Lower lobe of right lung (tissue), 2 donors: ENCODE measurements around the gene MAPKAP1. TPM values are rescaled to one million over a fixed set of nuclear protein-coding genes. Genes with fewer than 3 reads are reported as not detected.

Experiments used
- ATAC-seq, 2 donors: fragments of 200-7000 bp; cut with Tn5 transposase; one replicate each; pipeline ENCODE4 v1.9.1; 2020 to 2022; ENCODE audit warnings: mild to moderate bottlenecking in 2 of 2, moderate library complexity in 2 of 2
- DNase-seq: peaks from one replicate; pipeline ENCODE4 v3.0.0-alpha.2; 2020
- H3K27ac ChIP-seq: fragments of 200-600 bp; one replicate; pipeline ENCODE4 v1.8.0; 2022
- H3K27me3 ChIP-seq: fragments of 200-600 bp; one replicate; pipeline ENCODE4 v1.8.0; 2022; ENCODE audit warnings: low read depth
- H3K36me3 ChIP-seq: fragments of 200-600 bp; one replicate; pipeline ENCODE4 v1.8.0; 2022; ENCODE audit warnings: mild to moderate bottlenecking
- H3K4me1 ChIP-seq: fragments of 200-600 bp; one replicate; pipeline ENCODE4 v1.8.0; 2022
- H3K4me3 ChIP-seq: fragments of 200-600 bp; one replicate; pipeline ENCODE4 v1.8.0; 2022; ENCODE audit warnings: mild to moderate bottlenecking
- H3K9me3 ChIP-seq: fragments of 200-600 bp; one replicate; pipeline ENCODE4 v1.8.0; 2022
- intact Hi-C: fragments of 100-400 bp; cut with DNase I; formaldehyde crosslinking; loops from one replicate; pipeline ENCODE4 v1.11.0; 2022
- total RNA-seq: library from RNA; stranded (reverse); fragmentation: NEBNext Ultra II Directional; extraction: Animal tissue kit (Norgen Biotek cat#: 25700); gene quantifications from one replicate; pipeline ENCODE4 v1.2.1, GENCODE V29; 2021
- TF ChIP-seq, protein P1 (sequence below): fragments of 200-600 bp; IDR thresholded peaks from one replicate; pipeline ENCODE4 v1.8.0; 2022; ENCODE audit warnings: antibody characterized with exemption, mild to moderate bottlenecking
- donor health status: DM: no; HTN: yes; CAD: no; lungs with severe emphysema.

MAPKAP1 gene
- total RNA-seq, 1 donor from 2014 or later, result 71.5 TPM

DNA sequence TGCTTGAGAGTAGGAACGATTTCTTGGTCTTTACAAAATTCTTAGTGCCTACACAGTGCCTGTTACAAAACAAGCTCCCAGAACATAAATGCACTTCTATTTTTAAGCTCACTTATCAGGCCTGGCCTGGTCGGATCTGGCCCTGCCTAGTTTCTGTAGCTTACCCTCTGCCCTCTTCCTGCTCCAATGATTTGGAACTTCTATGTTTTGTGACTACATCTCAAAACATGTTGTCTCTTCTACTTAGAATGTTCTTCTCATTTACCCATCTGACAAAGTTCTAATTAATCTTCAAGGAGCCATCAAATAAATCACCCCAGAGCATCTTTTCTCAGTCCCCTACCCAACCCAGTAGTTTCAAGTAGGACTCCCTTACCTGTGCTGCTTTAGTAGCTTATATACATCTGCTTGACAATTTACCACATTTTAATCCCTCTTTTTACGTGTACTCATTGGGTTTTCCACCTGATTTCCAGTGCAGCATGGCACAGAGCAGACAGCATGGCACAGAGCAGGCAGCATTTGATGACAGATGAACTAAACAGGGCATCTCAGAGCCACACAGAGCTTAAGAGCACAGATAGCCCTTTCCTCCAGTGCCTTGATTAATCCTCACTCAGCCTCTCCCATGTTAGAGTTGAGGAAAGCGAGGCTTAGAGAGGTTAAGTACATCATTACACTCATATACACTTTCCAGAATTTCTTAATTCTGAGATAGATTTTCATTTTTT lies 171.9 kb downstream of the MAPKAP1 start:
- no peaks in the 10 kb centered on the region for H3K27me3 ChIP-seq
- no peaks in the 10 kb centered on the region for H3K9me3 ChIP-seq
- intact Hi-C loops, result no loop called here
- DNase-seq (no peak), ATAC-seq (no peak)
- no peaks in the 10 kb centered on the region for H3K36me3 ChIP-seq
- H3K4me1 ChIP-seq, result peaks cover 25% of the 10 kb centered on the region
- TF ChIP-seq, protein P1, sequence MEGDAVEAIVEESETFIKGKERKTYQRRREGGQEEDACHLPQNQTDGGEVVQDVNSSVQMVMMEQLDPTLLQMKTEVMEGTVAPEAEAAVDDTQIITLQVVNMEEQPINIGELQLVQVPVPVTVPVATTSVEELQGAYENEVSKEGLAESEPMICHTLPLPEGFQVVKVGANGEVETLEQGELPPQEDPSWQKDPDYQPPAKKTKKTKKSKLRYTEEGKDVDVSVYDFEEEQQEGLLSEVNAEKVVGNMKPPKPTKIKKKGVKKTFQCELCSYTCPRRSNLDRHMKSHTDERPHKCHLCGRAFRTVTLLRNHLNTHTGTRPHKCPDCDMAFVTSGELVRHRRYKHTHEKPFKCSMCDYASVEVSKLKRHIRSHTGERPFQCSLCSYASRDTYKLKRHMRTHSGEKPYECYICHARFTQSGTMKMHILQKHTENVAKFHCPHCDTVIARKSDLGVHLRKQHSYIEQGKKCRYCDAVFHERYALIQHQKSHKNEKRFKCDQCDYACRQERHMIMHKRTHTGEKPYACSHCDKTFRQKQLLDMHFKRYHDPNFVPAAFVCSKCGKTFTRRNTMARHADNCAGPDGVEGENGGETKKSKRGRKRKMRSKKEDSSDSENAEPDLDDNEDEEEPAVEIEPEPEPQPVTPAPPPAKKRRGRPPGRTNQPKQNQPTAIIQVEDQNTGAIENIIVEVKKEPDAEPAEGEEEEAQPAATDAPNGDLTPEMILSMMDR, result no peak
- H3K4me3 ChIP-seq, result no peak overlapping the region
- H3K27ac ChIP-seq, result no peak overlapping the region

DNA sequence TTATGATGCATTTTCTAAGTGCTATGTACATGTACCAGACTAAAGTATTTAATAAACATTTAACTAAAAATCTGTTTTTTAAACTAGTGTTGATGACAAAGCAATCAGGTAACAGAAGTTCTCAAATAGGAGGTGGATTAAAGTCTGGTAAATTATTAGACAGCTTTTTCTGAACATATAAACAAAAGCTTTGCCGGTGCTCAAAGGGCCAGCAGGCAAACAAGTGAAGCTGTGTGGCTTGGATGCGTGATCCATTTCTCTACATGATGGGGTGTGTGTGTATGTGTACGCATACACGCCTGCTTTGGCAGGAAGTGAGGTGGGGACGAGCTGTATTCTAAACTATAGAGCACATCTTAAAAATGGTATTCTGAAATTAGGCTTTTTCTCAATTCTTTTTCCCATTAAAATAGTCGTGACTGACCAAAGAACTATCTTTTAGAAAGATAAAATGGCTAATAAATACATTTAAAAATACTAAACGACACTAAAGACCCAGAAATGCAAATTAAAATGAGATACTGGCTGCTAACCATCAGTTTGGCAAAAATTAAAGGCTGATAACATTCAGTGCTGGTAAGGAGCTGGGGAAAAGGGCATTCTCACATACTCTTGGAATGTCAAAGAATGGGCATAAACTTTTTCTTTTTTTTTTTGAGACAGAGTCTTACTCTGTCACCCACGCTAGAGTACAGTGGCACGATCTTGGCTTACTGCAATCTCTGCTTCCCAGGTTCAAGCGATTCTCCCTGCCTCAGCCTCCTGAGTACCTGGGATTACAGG lies 174.0 kb downstream of the MAPKAP1 start:
- Histone ChIP-seq H3K9me3 (no peaks in the 10 kb centered on the region), H3K27ac (no peak overlapping the region), H3K4me3 (no peak overlapping the region), H3K4me1 (peaks cover 19% of the 10 kb centered on the region), H3K27me3 (no peaks in the 10 kb centered on the region), H3K36me3 (no peaks in the 10 kb centered on the region)
- ATAC-seq (no peak), DNase-seq (no peak)
- TF ChIP-seq, protein P1, result no peak
- intact Hi-C loops, result no loop called here

DNA sequence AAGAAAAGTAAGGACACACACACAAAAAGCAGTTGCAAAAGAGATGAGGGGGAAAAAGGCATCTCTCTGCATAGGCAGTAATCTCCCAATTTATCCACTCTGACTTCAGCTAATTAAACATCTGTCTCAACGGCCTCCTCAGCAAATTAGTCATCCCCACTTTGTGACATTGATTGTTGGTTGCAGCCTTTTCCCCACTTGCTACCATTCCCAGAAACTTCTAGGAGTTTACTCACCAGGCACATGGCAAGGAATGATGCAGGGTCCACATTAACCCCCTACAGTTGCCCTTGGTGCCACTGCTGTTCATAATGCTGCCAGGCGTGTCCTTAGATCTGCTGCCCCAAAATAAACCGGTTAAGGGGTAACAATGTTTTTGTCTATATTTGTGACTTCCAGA lies 174.6 kb downstream of the MAPKAP1 start:
- H3K9me3 ChIP-seq, result no peaks in the 10 kb centered on the region
- peaks cover 13% of the 10 kb centered on the region for H3K4me1 ChIP-seq
- DNase-seq (no peak), ATAC-seq (no peak)
- TF ChIP-seq, protein P1, result no peak
- H3K27me3 ChIP-seq, result no peaks in the 10 kb centered on the region
- H3K4me3 ChIP-seq, result no peak overlapping the region
- intact Hi-C loops, result no loop called here
- no peak overlapping the region for H3K27ac ChIP-seq
- H3K36me3 ChIP-seq, result no peaks in the 10 kb centered on the region

DNA sequence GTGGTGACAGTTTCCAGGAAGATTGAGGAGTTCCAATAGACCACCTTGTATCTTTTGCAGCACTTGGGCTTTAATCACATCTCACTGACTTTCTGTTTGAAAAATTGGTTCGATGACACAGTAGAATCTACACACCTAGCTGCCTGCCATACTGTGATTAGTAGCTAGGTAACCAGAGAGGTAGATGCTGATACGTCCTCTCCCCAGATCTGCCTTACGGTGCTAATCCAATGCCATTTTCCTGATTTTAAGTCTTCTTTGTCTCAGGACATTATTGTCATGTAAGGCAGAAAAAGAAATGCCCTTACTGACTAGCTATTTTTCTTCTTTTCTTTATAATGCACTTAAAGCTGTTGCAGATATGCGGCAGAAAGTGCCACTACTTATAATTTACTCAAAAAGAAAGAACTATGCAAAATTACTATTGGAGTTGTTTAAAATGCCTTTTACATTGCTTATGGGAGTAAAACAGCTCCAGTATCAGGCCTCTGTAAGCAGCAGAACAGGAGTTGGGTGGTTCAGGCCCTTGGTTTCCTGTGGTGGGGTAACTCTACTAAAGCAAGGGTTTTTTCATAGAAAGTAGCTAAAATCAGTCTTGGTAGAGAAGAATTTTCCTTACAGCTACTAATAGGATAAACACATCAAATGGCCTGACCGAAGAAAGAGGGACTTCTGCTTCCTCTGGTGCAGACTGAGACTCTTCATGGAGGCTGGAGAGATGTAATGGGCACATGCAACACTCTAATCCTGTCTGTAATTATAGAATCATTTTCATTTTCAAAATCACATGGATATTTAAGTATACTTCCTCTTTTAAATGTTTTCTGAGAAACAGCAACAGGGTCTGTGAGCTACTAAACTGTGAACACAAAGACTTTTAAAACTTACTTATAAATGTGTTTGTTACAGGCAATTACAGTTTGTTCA lies 177.2 kb downstream of the MAPKAP1 start:
- Histone ChIP-seq H3K36me3 (no peaks in the 10 kb centered on the region), H3K4me1 (peaks cover 6% of the 10 kb centered on the region), H3K9me3 (no peaks in the 10 kb centered on the region), H3K27ac (no peak overlapping the region), H3K27me3 (no peaks in the 10 kb centered on the region), H3K4me3 (no peak overlapping the region)
- ATAC-seq, result no peak
- TF ChIP-seq, protein P1, result no peak
- no peak for DNase-seq
- intact Hi-C loops, result no loop called here

DNA sequence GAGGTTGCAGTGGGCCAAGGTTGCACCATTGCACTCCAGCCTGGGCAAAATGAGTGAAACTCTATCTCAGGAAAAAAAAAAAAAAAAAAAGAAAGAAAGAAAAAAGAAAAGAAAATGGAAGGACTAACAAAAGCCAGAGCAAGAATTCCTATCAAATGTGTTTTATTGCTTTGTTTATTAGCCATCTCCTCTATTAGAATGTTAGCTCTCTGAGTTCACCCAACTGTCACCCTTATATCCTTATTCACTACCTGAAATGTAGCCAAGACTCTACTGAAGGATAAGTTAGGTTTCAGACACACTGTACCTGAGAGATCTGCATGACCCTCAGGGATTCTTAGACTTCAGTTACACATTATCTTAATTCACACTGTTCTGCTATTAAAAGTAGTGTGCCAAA lies 177.9 kb downstream of the MAPKAP1 start:
- Histone ChIP-seq H3K27ac (no peak overlapping the region), H3K4me3 (no peak overlapping the region), H3K9me3 (no peaks in the 10 kb centered on the region), H3K36me3 (no peaks in the 10 kb centered on the region), H3K27me3 (no peaks in the 10 kb centered on the region), H3K4me1 (peaks cover 13% of the 10 kb centered on the region)
- TF ChIP-seq, protein P1, result no peak
- intact Hi-C loops, result no loop called here
- DNase-seq, result no peak
- no peak for ATAC-seq
